ENCODE data around the gene CHSY1.
A peak's percentile ranks its signal among the peaks of the same experiment; 100 is the strongest.

Gene CHSY1

DNA sequence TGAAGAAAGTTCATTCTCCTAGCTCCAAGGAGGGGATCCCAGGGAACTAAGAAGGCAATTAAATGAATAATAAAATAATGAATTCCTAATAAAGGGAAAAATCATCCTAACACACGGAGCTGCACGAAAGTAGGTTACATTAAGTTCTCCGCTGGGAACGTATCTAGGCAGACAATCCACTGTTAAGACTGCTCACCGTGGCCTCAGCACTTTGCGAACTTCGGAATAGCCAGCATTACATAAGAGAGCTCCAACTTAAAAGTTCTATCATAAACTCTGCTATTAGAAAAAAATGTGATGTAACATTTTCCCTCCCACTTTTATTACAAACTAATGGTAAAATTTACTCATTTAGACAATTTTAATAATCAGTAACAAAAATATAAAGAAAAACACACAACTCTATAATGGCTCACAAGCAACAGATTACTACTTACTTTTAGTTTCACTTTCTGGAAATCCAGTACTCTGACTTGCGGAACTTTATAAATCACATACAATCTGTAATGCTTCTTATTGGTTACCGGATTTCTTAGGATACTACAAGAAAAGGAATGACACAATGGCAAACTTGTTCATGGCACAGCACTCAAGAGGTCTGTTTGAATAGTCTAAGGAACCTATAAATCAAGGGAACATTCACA lies 34.7 kb upstream of the CHSY1 start:
- no peak for TF ChIP-seq EZH2phosphoT487 (IDR thresholded peaks at IDR 0.05; ENCODE audit: low read depth)
- TF ChIP-seq, protein P1, sequence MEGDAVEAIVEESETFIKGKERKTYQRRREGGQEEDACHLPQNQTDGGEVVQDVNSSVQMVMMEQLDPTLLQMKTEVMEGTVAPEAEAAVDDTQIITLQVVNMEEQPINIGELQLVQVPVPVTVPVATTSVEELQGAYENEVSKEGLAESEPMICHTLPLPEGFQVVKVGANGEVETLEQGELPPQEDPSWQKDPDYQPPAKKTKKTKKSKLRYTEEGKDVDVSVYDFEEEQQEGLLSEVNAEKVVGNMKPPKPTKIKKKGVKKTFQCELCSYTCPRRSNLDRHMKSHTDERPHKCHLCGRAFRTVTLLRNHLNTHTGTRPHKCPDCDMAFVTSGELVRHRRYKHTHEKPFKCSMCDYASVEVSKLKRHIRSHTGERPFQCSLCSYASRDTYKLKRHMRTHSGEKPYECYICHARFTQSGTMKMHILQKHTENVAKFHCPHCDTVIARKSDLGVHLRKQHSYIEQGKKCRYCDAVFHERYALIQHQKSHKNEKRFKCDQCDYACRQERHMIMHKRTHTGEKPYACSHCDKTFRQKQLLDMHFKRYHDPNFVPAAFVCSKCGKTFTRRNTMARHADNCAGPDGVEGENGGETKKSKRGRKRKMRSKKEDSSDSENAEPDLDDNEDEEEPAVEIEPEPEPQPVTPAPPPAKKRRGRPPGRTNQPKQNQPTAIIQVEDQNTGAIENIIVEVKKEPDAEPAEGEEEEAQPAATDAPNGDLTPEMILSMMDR (IDR thresholded peaks at IDR 0.05; ENCODE audit: low read depth, low read length) = no peak
- Histone ChIP-seq H3K27me3 (ENCODE audit: low read depth, low read length) (no peaks in the 10 kb centered on the region), H3K4me3 (ENCODE audit: low read length) (no peak overlapping the region), H3K4me2 (ENCODE audit: low read length) (no peak overlapping the region), H3K4me1 (ENCODE audit: low read length) (peaks cover 13% of the 10 kb centered on the region), H4K20me1 (ENCODE audit: insufficient read depth, low read length) (peaks cover 44% of the 10 kb centered on the region), H3K9ac (ENCODE audit: low read length) (no peak overlapping the region), H3K27ac (ENCODE audit: low read length) (no peak overlapping the region), H2AFZ (ENCODE audit: low read depth, low read length) (no peak overlapping the region), H3K79me2 (ENCODE audit: low read length) (peaks cover 63% of the 10 kb centered on the region), H3K9me3 (ENCODE audit: insufficient read depth, low read length) (no peaks in the 10 kb centered on the region), H3K36me3 (replicated peaks; ENCODE audit: low read depth, low read length) (peaks cover 72% of the 10 kb centered on the region)

DNA sequence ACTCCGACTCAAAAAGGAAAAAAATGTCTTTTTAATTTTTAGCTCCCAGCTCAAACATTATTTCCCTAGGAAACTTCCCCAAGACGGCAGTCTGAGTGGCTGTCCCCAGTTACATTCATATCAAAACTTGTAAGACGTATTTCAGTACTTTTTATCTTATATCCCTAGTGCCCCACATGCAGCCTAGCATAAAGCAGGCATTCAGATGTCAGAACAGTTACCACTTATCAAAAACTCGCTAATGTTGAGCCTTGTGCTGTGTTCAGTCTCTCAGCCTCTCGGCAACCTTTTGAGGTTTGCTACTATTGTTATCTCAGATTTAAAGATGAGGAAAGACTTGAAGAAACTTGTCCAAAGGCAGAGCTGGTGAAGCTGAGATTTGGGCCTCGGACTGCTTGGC lies 32.1 kb upstream of the CHSY1 start:
- peaks cover 12% of the 10 kb centered on the region for H3K4me1 ChIP-seq (ENCODE audit: low read length)
- H3K4me3 ChIP-seq (ENCODE audit: low read length) = no peak overlapping the region
- no peaks in the 10 kb centered on the region for H3K27me3 ChIP-seq (ENCODE audit: low read depth, low read length)
- TF ChIP-seq, protein P1 (IDR thresholded peaks at IDR 0.05; ENCODE audit: low read depth, low read length) = no peak
- TF ChIP-seq EZH2phosphoT487 (IDR thresholded peaks at IDR 0.05; ENCODE audit: low read depth) = no peak
- H3K27ac ChIP-seq (ENCODE audit: low read length) = peak overlapping the region; percentile 12; the same call in 1 of the 2 replicates
- peaks cover 36% of the 10 kb centered on the region for H3K79me2 ChIP-seq (ENCODE audit: low read length)
- H2AFZ ChIP-seq (ENCODE audit: low read depth, low read length) = no peak overlapping the region
- H3K9ac ChIP-seq (ENCODE audit: low read length) = no peak overlapping the region
- H3K36me3 ChIP-seq (replicated peaks; ENCODE audit: low read depth, low read length) = peaks cover 72% of the 10 kb centered on the region
- peaks cover 27% of the 10 kb centered on the region for H4K20me1 ChIP-seq (ENCODE audit: insufficient read depth, low read length)
- no peak overlapping the region for H3K4me2 ChIP-seq (ENCODE audit: low read length)
- no peaks in the 10 kb centered on the region for H3K9me3 ChIP-seq (ENCODE audit: insufficient read depth, low read length)

DNA sequence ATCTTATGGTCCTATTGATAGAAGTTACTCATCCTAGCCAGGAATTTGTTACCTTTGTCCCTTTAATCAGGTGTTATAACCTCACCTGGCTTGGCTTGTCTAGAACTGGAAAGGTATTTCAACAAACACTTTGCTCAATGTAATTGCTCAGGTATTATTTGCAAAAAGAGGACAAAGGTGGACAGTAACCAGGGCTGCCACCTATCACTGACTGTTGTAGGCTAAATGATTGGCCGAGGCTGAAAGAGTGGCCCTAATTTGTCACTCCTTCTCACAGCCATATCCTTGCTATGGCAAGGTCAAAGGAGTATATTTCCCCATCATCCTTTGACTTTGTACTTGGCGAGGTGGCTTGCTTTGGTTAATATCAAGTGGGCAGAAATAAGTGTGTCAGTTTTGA lies 28.2 kb upstream of the CHSY1 start:
- Histone ChIP-seq H3K79me2 (ENCODE audit: low read length) (peaks cover 26% of the 10 kb centered on the region), H2AFZ (ENCODE audit: low read depth, low read length) (no peak overlapping the region), H3K27ac (ENCODE audit: low read length) (no peak overlapping the region), H3K4me2 (ENCODE audit: low read length) (no peak overlapping the region), H3K9me3 (ENCODE audit: insufficient read depth, low read length) (no peaks in the 10 kb centered on the region), H3K4me1 (ENCODE audit: low read length) (peaks cover 25% of the 10 kb centered on the region), H3K36me3 (replicated peaks; ENCODE audit: low read depth, low read length) (peaks cover 39% of the 10 kb centered on the region), H4K20me1 (ENCODE audit: insufficient read depth, low read length) (peaks cover 5% of the 10 kb centered on the region), H3K27me3 (ENCODE audit: low read depth, low read length) (no peaks in the 10 kb centered on the region), H3K4me3 (ENCODE audit: low read length) (no peak overlapping the region), H3K9ac (ENCODE audit: low read length) (no peak overlapping the region)
- no peak for TF ChIP-seq EZH2phosphoT487 (IDR thresholded peaks at IDR 0.05; ENCODE audit: low read depth)
- TF ChIP-seq, protein P1 (IDR thresholded peaks at IDR 0.05; ENCODE audit: low read depth, low read length) = no peak

DNA sequence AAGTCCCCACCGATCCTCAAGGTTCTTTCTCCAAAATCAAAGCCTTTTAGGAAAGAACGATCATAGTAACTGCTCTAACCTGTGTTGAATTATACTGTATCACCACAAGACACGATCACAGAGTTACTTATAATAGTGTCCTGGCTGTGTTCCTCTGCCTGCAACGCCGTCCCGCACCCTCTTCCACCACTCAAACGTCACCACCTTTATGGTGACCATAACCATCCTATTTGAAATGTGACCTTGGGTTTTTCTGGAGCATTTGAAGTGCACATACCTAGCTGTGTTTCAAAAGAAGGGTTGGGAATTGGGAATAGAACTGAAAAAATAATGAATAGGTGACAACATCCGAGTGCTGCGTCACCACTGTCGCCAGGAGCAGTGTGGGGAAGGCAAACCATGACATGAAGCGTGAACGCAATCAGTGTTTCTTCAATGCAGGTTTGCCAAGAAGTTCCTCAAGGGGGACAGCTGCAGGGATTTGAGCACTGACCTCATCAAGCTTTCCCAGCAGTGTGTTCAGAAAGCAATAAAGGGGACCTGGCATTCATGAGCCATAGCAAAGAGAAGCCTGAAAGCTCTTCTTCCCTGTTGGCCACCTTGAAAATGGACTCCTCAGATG lies 26.2 kb upstream of the CHSY1 start:
- H4K20me1 ChIP-seq (ENCODE audit: insufficient read depth, low read length) = peaks cover 14% of the 10 kb centered on the region
- peaks cover 48% of the 10 kb centered on the region for H3K36me3 ChIP-seq (replicated peaks; ENCODE audit: low read depth, low read length)
- no peaks in the 10 kb centered on the region for H3K27me3 ChIP-seq (ENCODE audit: low read depth, low read length)
- TF ChIP-seq, protein P1 (IDR thresholded peaks at IDR 0.05; ENCODE audit: low read depth, low read length) = no peak
- no peak for TF ChIP-seq EZH2phosphoT487 (IDR thresholded peaks at IDR 0.05; ENCODE audit: low read depth)
- H3K27ac ChIP-seq (ENCODE audit: low read length) = no peak overlapping the region
- H3K4me1 ChIP-seq (ENCODE audit: low read length) = peaks cover 23% of the 10 kb centered on the region
- H3K9ac ChIP-seq (ENCODE audit: low read length) = no peak overlapping the region
- no peaks in the 10 kb centered on the region for H3K9me3 ChIP-seq (ENCODE audit: insufficient read depth, low read length)
- H3K4me3 ChIP-seq (ENCODE audit: low read length) = peak overlapping the region; percentile 96
- H3K79me2 ChIP-seq (ENCODE audit: low read length) = peaks cover 18% of the 10 kb centered on the region
- peak overlapping the region; percentile 62 for H3K4me2 ChIP-seq (ENCODE audit: low read length)
- H2AFZ ChIP-seq (ENCODE audit: low read depth, low read length) = no peak overlapping the region
